Retinal pigment epithelial cell (primary cell): Measurements from ENCODE around the gene EXOSC7.

Experiments used
- DNase-seq: peaks from one replicate; pipeline ENCODE4 v3.0.0-alpha.2; 2010; ENCODE audit warnings: low read depth
- H3K4me3 ChIP-seq: 2 replicates; pipeline ENCODE4 v1.5.1; 2011; ENCODE audit warnings: mild to moderate bottlenecking, low read length, control low read depth, moderate library complexity
- CTCF ChIP-seq: conservative IDR thresholded peaks from 2 replicates; pipeline ENCODE4 v1.5.1; 2011; ENCODE audit warnings: low read depth, low read length, control low read depth, inconsistent platforms

Gene EXOSC7

GRCh38 chr3:45029216-45029615, 53.2 kb downstream of the EXOSC7 start:
- no peak for TF ChIP-seq CTCF
- no peak for DNase-seq
- no peak overlapping the region for H3K4me3 ChIP-seq

GRCh38 chr3:45029661-45030060, 53.6 kb downstream of the EXOSC7 start:
- DNase-seq, result no peak
- TF ChIP-seq CTCF, result no peak
- H3K4me3 ChIP-seq, result no peak overlapping the region

GRCh38 chr3:45031531-45031930, 55.5 kb downstream of the EXOSC7 start:
- no peak for TF ChIP-seq CTCF
- H3K4me3 ChIP-seq, result no peak overlapping the region
- no peak for DNase-seq

GRCh38 chr3:45032113-45032512, 56.1 kb downstream of the EXOSC7 start:
- TF ChIP-seq CTCF, result no peak
- H3K4me3 ChIP-seq, result no peak overlapping the region
- no peak for DNase-seq

GRCh38 chr3:45033791-45034190, 57.7 kb downstream of the EXOSC7 start:
- DNase-seq, result no peak
- TF ChIP-seq CTCF, result no peak
- no peak overlapping the region for H3K4me3 ChIP-seq

- TF ChIP-seq CTCF, result no peak
- DNase-seq, result no peak
- no peak overlapping the region for H3K4me3 ChIP-seq
Observed at GRCh38 chr3:45034612-45035252, 58.7 kb downstream of the EXOSC7 start.

- H3K4me3 ChIP-seq, result peak overlapping the region; percentile 34
- no peak for DNase-seq
- no peak for TF ChIP-seq CTCF
Observed at GRCh38 chr3:45035441-45036301, 59.6 kb downstream of the EXOSC7 start.
